K562 (cell line): ENCODE results near the gene IL17D. TPM values are rescaled to one million over a fixed set of nuclear protein-coding genes. Genes with fewer than 3 reads are reported as not detected.

ENCODE experiments used
- CEBPB ChIP-seq: fragments of 450-650 bp; IDR thresholded peaks from 2 replicates; pipeline ENCODE4 v1.6.1; 2016; ENCODE audit warnings: missing genetic modification characterization, missing compliant biosample characterization
- CHD1 ChIP-seq: fragments of 200-600 bp; sonication (generic); IDR thresholded peaks from one replicate; pipeline ENCODE4 v1.6.1; 2012; ENCODE audit warnings: mild to moderate bottlenecking, moderate library complexity, low read length, inconsistent platforms
- CREBBP ChIP-seq: IDR thresholded peaks from one replicate; pipeline ENCODE4 v1.6.1; 2012; ENCODE audit warnings: low read depth, mild to moderate bottlenecking, control low read depth, inconsistent platforms, low read length
- CUX1 ChIP-seq: fragments of 200-800 bp; sonication (Bioruptor generic); IDR thresholded peaks from 2 replicates; pipeline ENCODE4 v1.6.1; 2016; ENCODE audit warnings: missing genetic modification characterization, missing compliant biosample characterization
- KDM1A ChIP-seq, 2 experiments: fragments of 450-650 bp; IDR thresholded peaks; 2 replicates each; pipeline ENCODE4 v1.6.1; 2016; ENCODE audit warnings: mild to moderate bottlenecking in 2 of 2
- MLLT1 ChIP-seq, 2 experiments: fragments of 450-650 bp; IDR thresholded peaks; 2 replicates each; pipeline ENCODE4 v1.6.1; 2016
- NONO ChIP-seq, 2 experiments: fragments of 200-400 bp in 1 of 2; fragments of 450-650 bp in 1 of 2; formaldehyde crosslinking in 1 of 2; IDR thresholded peaks; 2 replicates each; pipeline ENCODE4 v1.6.1; 2017; ENCODE audit warnings: low read depth in 2 of 2, mild to moderate bottlenecking in 2 of 2, moderate library complexity in 2 of 2, low read length in 1 of 2
- POLR3G ChIP-seq: IDR thresholded peaks from 2 replicates; pipeline ENCODE4 v1.6.1; 2011; ENCODE audit not compliant: insufficient read length, insufficient replicate concordance; ENCODE audit errors: extremely low read depth
- POU5F1 ChIP-seq: fragments of 150-350 bp; IDR thresholded peaks from 2 replicates; pipeline ENCODE4 v1.6.1; 2014; ENCODE audit warnings: borderline replicate concordance, low read length, low read depth, mild to moderate bottlenecking; ENCODE audit not compliant: partially characterized antibody
- PTTG1 ChIP-seq: fragments of 450-650 bp; IDR thresholded peaks from 2 replicates; pipeline ENCODE4 v1.6.1; 2016; ENCODE audit warnings: low read depth, mild to moderate bottlenecking, missing genetic modification characterization, missing compliant biosample characterization
- RBBP5 ChIP-seq: fragments of 200-600 bp; sonication (generic); IDR thresholded peaks from 2 replicates; pipeline ENCODE4 v1.6.1; 2012; ENCODE audit warnings: borderline replicate concordance, mild to moderate bottlenecking, low read length, control low read depth, inconsistent platforms; ENCODE audit not compliant: insufficient read depth, poor library complexity, severe bottlenecking
- SETDB1 ChIP-seq: IDR thresholded peaks from one replicate; pipeline ENCODE4 v1.6.1; 2012; ENCODE audit warnings: low read length, control low read depth, inconsistent platforms
- SP1 ChIP-seq: sonication (generic); formaldehyde crosslinking; IDR thresholded peaks from 2 replicates; pipeline ENCODE4 v1.8.1; 2022; ENCODE audit warnings: mild to moderate bottlenecking, missing genetic modification reagents
- VEZF1 ChIP-seq: fragments of 200-800 bp; sonication (Bioruptor generic); IDR thresholded peaks from 2 replicates; pipeline ENCODE4 v1.6.1; 2017; ENCODE audit warnings: missing genetic modification characterization, missing compliant biosample characterization
- ZNF143 ChIP-seq: sonication (generic); formaldehyde crosslinking; IDR thresholded peaks from 2 replicates; pipeline ENCODE4 v1.9.0; 2022; ENCODE audit warnings: mild to moderate bottlenecking, missing genetic modification reagents
- ZNF449 ChIP-seq: fragments of 250-450 bp; sonication (Bioruptor Pico); IDR thresholded peaks from 2 replicates; pipeline ENCODE4 v1.8.0; 2022; ENCODE audit warnings: moderate library complexity, mild to moderate bottlenecking, inconsistent platforms
- ZNF75A ChIP-seq: fragments of 450-650 bp; formaldehyde crosslinking; IDR thresholded peaks from 2 replicates; pipeline ENCODE4 v1.4.0; 2020; ENCODE audit warnings: mild to moderate bottlenecking
- polyA plus RNA-seq, 8 experiments: library from polyadenylated mRNA; depleted of rRNA in 4 of 8; stranded (reverse) in 5 of 8; unstranded in 3 of 8; fragments of >200 nt; fragmentation: Nextera tagmentation in 2 of 8; fragmentation: Illumina TruSeq in 1 of 8; extraction: Ambion mirVana in 2 of 8; extraction: Trizol in 1 of 8; gene quantifications; 2 replicates each; pipeline versions ENCODE4 v1.2.1 to v1.2.3, GENCODE V29; 2011 to 2014; ENCODE audit warnings: inconsistent platforms in 1 of 8, missing spikeins in 1 of 8
- total RNA-seq, 7 experiments: library from RNA; depleted of rRNA in 6 of 7; stranded (reverse); fragments of >200 nt in 6 of 7; fragmentation: Illumina TruSeq in 2 of 7; extraction: Trizol in 2 of 7; gene quantifications; 2 replicates each; pipeline versions ENCODE4 v1.2.1 to v1.2.3, GENCODE V29; 2011 to 2021; ENCODE audit warnings: low replicate concordance in 1 of 7

IL17D gene
- total and polyA plus RNA-seq, 9 of the 15 experiments (the other 6 are each of a cell fraction or from before 2014, with no cell fraction given): 0.04 to 0.55 (median 0.13) TPM; not detected in 4

- 0 out of 4 replicates have a peak, but pooled peaks of 1 of the 2 experiments have one; percentile 31 for TF ChIP-seq NONO (IDR thresholded peaks at IDR 0.05; ENCODE audit: low read depth in 2 of 2, low read length in 1 of 2)
- TF ChIP-seq POLR3G: no peak
- no peak for TF ChIP-seq ZNF75A (CRISPR knock-in tag)
- no peak for TF ChIP-seq ZNF449 (CRISPR knock-in tag)
- TF ChIP-seq KDM1A (IDR thresholded peaks at IDR 0.05): no peak
- TF ChIP-seq MLLT1 (IDR thresholded peaks at IDR 0.05): no peak
- TF ChIP-seq SP1 (CRISPR knock-in tag): no peak
- no peak for TF ChIP-seq POU5F1
- TF ChIP-seq ZNF143 (CRISPR knock-in tag): no peak
- no peak for TF ChIP-seq CHD1
- TF ChIP-seq PTTG1: no peak
- TF ChIP-seq CUX1 (CRISPR knock-in tag): no peak
- no peak for TF ChIP-seq CEBPB (tag)
- TF ChIP-seq SETDB1: no peak
- peak; percentile 23 for TF ChIP-seq RBBP5
- peak; percentile 74 for TF ChIP-seq VEZF1 (CRISPR knock-in tag)
- TF ChIP-seq CREBBP: no peak
Observed at GRCh38 chr13:20703780-20704458, 420 bp downstream of the IL17D start (continued).
